SK-N-SH (cell line): ENCODE results near the gene FHIP2A. TPM values are rescaled to one million over a fixed set of nuclear protein-coding genes. Genes with fewer than 3 reads are reported as not detected.

Experiments used
- CTCF ChIA-PET: fragments of 300-600, 350-600 bp; formaldehyde crosslinking; extraction: SDS; loops from one replicate; lab custom pipeline; 2021; lab: Yijun Ruan, JAX
- POLR2A ChIA-PET: fragments of 350-600 bp; sonication (Branson Sonifier 250); formaldehyde crosslinking; extraction: SDS; loops from one replicate; lab custom pipeline; 2020; ENCODE audit warnings: antibody characterized with exemption, inconsistent platforms; lab: Yijun Ruan, JAX
- DNase-seq: peaks from one replicate; pipeline ENCODE4 v3.0.0; 2012
- H2AFZ ChIP-seq: fragments of 200-600 bp; sonication (generic); 2 replicates; pipeline ENCODE4 v1.8.1; 2016; ENCODE audit warnings: antibody characterized with exemption, mild to moderate bottlenecking, low read depth
- H3F3A ChIP-seq: fragments of 200-600 bp; sonication (generic); replicated peaks from 2 replicates; pipeline ENCODE3; 2016; ENCODE audit warnings: antibody characterized with exemption, mild to moderate bottlenecking; ENCODE audit not compliant: insufficient read depth
- H3K27ac ChIP-seq, 2 experiments: fragments of 200-500 bp in 1 of 2; fragments of 200-600 bp in 1 of 2; sonication (Bioruptor generic) in 1 of 2; sonication (generic), shearing (Covaris generic) in 1 of 2; 2 replicates each; pipeline versions ENCODE4 v1.5.1 to v1.6.1; 2014 to 2016; ENCODE audit warnings: low read depth in 2 of 2, inconsistent platforms in 1 of 2, low read length in 1 of 2, mild to moderate bottlenecking in 1 of 2, mixed read lengths in 1 of 2
- H3K27me3 ChIP-seq: fragments of 200-600 bp; sonication (generic), shearing (Covaris generic); 2 replicates; pipeline ENCODE4 v1.6.1; 2016; ENCODE audit warnings: mixed run types; ENCODE audit not compliant: insufficient read depth
- H3K36me3 ChIP-seq, 2 experiments: fragments of 200-500 bp in 1 of 2; fragments of 200-600 bp in 1 of 2; sonication (Bioruptor generic) in 1 of 2; sonication (generic) in 1 of 2; replicated peaks in 1 of 2; 2 replicates each; pipeline versions ENCODE3 to v1.5.1; 2014 to 2016; ENCODE audit warnings: low read length in 1 of 2, mild to moderate bottlenecking in 1 of 2; ENCODE audit not compliant: insufficient read depth in 2 of 2, control insufficient read depth in 1 of 2
- H3K4me1 ChIP-seq, 2 experiments: fragments of 200-500 bp in 1 of 2; fragments of 200-600 bp in 1 of 2; sonication (Bioruptor generic) in 1 of 2; sonication (generic), shearing (Covaris generic) in 1 of 2; 2 replicates each; pipeline versions ENCODE4 v1.5.1 to v1.6.1; 2014 to 2016; ENCODE audit warnings: low read depth in 1 of 2, low read length in 1 of 2, mixed run types in 1 of 2; ENCODE audit not compliant: insufficient read depth in 2 of 2, control insufficient read depth in 1 of 2
- H3K4me2 ChIP-seq: fragments of 200-600 bp; sonication (generic), shearing (Covaris generic); 2 replicates; pipeline ENCODE4 v1.6.1; 2017; ENCODE audit warnings: mixed run types
- H3K4me3 ChIP-seq, 2 experiments: fragments of 200-500 bp in 1 of 2; fragments of 200-600 bp in 1 of 2; sonication (Bioruptor generic) in 1 of 2; sonication (generic), shearing (Covaris generic) in 1 of 2; 2 replicates each; pipeline versions ENCODE4 v1.5.1 to v1.8.1; 2014 to 2016; ENCODE audit warnings: low read depth in 2 of 2, inconsistent platforms in 1 of 2, low read length in 1 of 2, mild to moderate bottlenecking in 1 of 2, mixed read lengths in 1 of 2, moderate library complexity in 1 of 2
- H3K79me2 ChIP-seq: fragments of 200-600 bp; sonication (generic); 2 replicates; pipeline ENCODE4 v1.8.1; 2017; ENCODE audit warnings: mild to moderate bottlenecking; ENCODE audit not compliant: insufficient read depth
- H3K9ac ChIP-seq: fragments of 200-600 bp; sonication (generic); 2 replicates; pipeline ENCODE4 v1.6.1; 2017; ENCODE audit warnings: mixed run types
- H3K9me2 ChIP-seq: fragments of 200-600 bp; sonication (generic); 2 replicates; pipeline ENCODE4 v1.6.1; 2017; ENCODE audit warnings: mixed run types
- H3K9me3 ChIP-seq: fragments of 200-600 bp; sonication (generic); 2 replicates; pipeline ENCODE4 v1.6.1; 2017; ENCODE audit warnings: mixed run types, mild to moderate bottlenecking, moderate library complexity
- H4K20me1 ChIP-seq: fragments of 200-600 bp; sonication (generic); 2 replicates; pipeline ENCODE4 v1.6.1; 2017; ENCODE audit warnings: mild to moderate bottlenecking, mixed run types; ENCODE audit not compliant: insufficient read depth
- CTCF ChIP-seq: fragments of 200-600 bp; sonication (generic); IDR thresholded peaks from 2 replicates; pipeline ENCODE4 v1.6.1; 2017; ENCODE audit warnings: antibody characterized with exemption, mild to moderate bottlenecking, moderate library complexity
- EP300 ChIP-seq, 2 experiments: IDR thresholded peaks; 2 replicates each; pipeline versions ENCODE4 v1.4.0 to v1.6.1; 2012; ENCODE audit warnings: borderline replicate concordance in 1 of 2, low read depth in 1 of 2, low read length in 1 of 2
- EZH2phosphoT487 ChIP-seq: fragments of 200-600 bp; sonication (generic); IDR thresholded peaks from 2 replicates; pipeline ENCODE4 v1.6.1; 2017; ENCODE audit warnings: low read depth, mixed run types, mild to moderate bottlenecking, antibody characterized with exemption, moderate library complexity, borderline replicate concordance
- FOXM1 ChIP-seq: IDR thresholded peaks from 2 replicates; pipeline ENCODE4 v1.4.0; 2012; ENCODE audit warnings: low read depth, mild to moderate bottlenecking
- IRF3 ChIP-seq: fragments of 150-350 bp; IDR thresholded peaks from 2 replicates; pipeline ENCODE4 v1.6.1; 2016; ENCODE audit warnings: mild to moderate bottlenecking, low read depth, low read length
- MEF2A ChIP-seq: IDR thresholded peaks from 2 replicates; pipeline ENCODE4 v1.4.0; 2012; ENCODE audit warnings: low read depth, borderline replicate concordance
- NRF1 ChIP-seq: IDR thresholded peaks from 2 replicates; pipeline ENCODE4 v1.6.1; 2012; ENCODE audit warnings: low read depth, mild to moderate bottlenecking, low read length
- POLR2AphosphoS5 ChIP-seq: IDR thresholded peaks from 2 replicates; pipeline ENCODE4 v1.6.1; 2012; ENCODE audit warnings: low read depth, low read length
- RCOR1 ChIP-seq: fragments of 150-350 bp; IDR thresholded peaks from 2 replicates; pipeline ENCODE4 v1.6.1; 2017; ENCODE audit warnings: antibody characterized with exemption, low read length
- RFX5 ChIP-seq: IDR thresholded peaks from 2 replicates; pipeline ENCODE4 v1.6.1; 2012; ENCODE audit warnings: mild to moderate bottlenecking, improper control_type of control experiment, low read length
- SMC3 ChIP-seq: IDR thresholded peaks from 2 replicates; pipeline ENCODE4 v1.6.1; 2012; ENCODE audit warnings: low read depth, low read length, improper control_type of control experiment
- TCF12 ChIP-seq: IDR thresholded peaks from 2 replicates; pipeline ENCODE4 v1.4.0; 2012
- TEAD4 ChIP-seq: IDR thresholded peaks from 2 replicates; pipeline ENCODE4 v1.4.0; 2012; ENCODE audit warnings: mild to moderate bottlenecking, borderline replicate concordance; ENCODE audit not compliant: insufficient read depth
- ZBTB33 ChIP-seq: IDR thresholded peaks from 2 replicates; pipeline ENCODE4 v1.4.0; 2012; ENCODE audit warnings: low read depth, borderline replicate concordance
- WGBS: methylation state at CpG from one replicate; pipeline ENCODE4 v1.1.6; 2017; ENCODE audit warnings: low lambda C conversion rate; 5-methylcytosine and 5-hydroxymethylcytosine counted together
- polyA plus RNA-seq, 3 experiments: library from polyadenylated mRNA; depleted of rRNA; stranded (reverse); fragments of >200 nt; gene quantifications; 2 replicates each; pipeline ENCODE4 v1.2.3, GENCODE V29; 2012
- TF ChIP-seq, protein P1 (sequence below): IDR thresholded peaks from 2 replicates; pipeline ENCODE4 v1.4.0; 2012; ENCODE audit warnings: low read depth
- TF ChIP-seq, protein P2 (sequence below): IDR thresholded peaks from 2 replicates; pipeline ENCODE4; 2012
- TF ChIP-seq, protein P3 (sequence below): IDR thresholded peaks from 2 replicates; pipeline ENCODE4 v1.4.0; 2012; ENCODE audit warnings: low read depth, borderline replicate concordance

Gene FHIP2A
- polyA plus RNA-seq, 1 of the 3 experiments (the other 2 are of a cell fraction): 6.1 TPM

- H2AFZ ChIP-seq: no peak overlapping the region
Observed at GRCh38 chr10:114782666-114783065, 38.9 kb upstream of the FHIP2A start.

GRCh38 chr10:114783686-114784085 lies 37.9 kb upstream of the FHIP2A start:
- Histone ChIP-seq H3K9me2 (no peaks in the 10 kb centered on the region), H2AFZ (no peak overlapping the region), H3K36me3 (no peaks in the 10 kb centered on the region), H3K4me1 (peaks cover 3 to 14% of the 10 kb centered on the region in 2 experiments; a peak in 3 of 4 replicates), H3K27me3 (no peaks in the 10 kb centered on the region), H3K27ac (no peak overlapping the region), H4K20me1 (no peaks in the 10 kb centered on the region), H3K4me2 (no peak overlapping the region), H3K9me3 (no peaks in the 10 kb centered on the region), H3K79me2 (no peaks in the 10 kb centered on the region), H3K4me3 (no peak overlapping the region), H3F3A (peaks cover 21% of the 10 kb centered on the region), H3K9ac (no peak overlapping the region)
- DNase-seq: no peak
- TF ChIP-seq, protein P1, sequence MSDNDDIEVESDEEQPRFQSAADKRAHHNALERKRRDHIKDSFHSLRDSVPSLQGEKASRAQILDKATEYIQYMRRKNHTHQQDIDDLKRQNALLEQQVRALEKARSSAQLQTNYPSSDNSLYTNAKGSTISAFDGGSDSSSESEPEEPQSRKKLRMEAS: no peak
- no peak for TF ChIP-seq IRF3
- TF ChIP-seq NRF1: no peak
- no peak for TF ChIP-seq TEAD4
- TF ChIP-seq EP300 (IDR thresholded peaks at IDR 0.05; ENCODE audit: borderline replicate concordance in 1 of 2, low read depth in 1 of 2, low read length in 1 of 2): no peak
- TF ChIP-seq, protein P2, sequence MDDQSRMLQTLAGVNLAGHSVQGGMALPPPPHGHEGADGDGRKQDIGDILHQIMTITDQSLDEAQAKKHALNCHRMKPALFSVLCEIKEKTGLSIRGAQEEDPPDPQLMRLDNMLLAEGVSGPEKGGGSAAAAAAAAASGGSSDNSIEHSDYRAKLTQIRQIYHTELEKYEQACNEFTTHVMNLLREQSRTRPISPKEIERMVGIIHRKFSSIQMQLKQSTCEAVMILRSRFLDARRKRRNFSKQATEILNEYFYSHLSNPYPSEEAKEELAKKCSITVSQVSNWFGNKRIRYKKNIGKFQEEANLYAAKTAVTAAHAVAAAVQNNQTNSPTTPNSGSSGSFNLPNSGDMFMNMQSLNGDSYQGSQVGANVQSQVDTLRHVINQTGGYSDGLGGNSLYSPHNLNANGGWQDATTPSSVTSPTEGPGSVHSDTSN: no peak
- TF ChIP-seq SMC3: no peak
- no peak for TF ChIP-seq FOXM1
- TF ChIP-seq, protein P3, sequence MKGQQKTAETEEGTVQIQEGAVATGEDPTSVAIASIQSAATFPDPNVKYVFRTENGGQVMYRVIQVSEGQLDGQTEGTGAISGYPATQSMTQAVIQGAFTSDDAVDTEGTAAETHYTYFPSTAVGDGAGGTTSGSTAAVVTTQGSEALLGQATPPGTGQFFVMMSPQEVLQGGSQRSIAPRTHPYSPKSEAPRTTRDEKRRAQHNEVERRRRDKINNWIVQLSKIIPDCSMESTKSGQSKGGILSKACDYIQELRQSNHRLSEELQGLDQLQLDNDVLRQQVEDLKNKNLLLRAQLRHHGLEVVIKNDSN: no peak
- no peak for TF ChIP-seq RCOR1
- TF ChIP-seq MEF2A: no peak
- no peak for TF ChIP-seq POLR2AphosphoS5
- TF ChIP-seq ZBTB33: no peak
- TF ChIP-seq EZH2phosphoT487: no peak
- TF ChIP-seq TCF12: no peak
- ChIA-PET POLR2A (no interaction called here), CTCF (interaction anchor here (0.8 to 5.3 kb wide), 6 partner anchors 80 to 503 kb away, joined by 3 to 132 read pairs (median 6); no protein-coding TSS in a partner anchor)
- 85% methylated on average over 7 of the region's 7 CpGs for WGBS

More at GRCh38 chr10:114782666-114783065, 38.9 kb upstream of the FHIP2A start:
- Histone ChIP-seq H3K4me2 (no peak overlapping the region), H4K20me1 (no peaks in the 10 kb centered on the region), H3K4me1 (peaks cover 3 to 15% of the 10 kb centered on the region in 2 experiments; a peak in 3 of 4 replicates), H3K9ac (no peak overlapping the region), H3K9me2 (no peaks in the 10 kb centered on the region), H3K4me3 (no peak overlapping the region), H3K27ac (no peak overlapping the region), H3K27me3 (no peaks in the 10 kb centered on the region), H3K36me3 (no peaks in the 10 kb centered on the region), H3F3A (peaks cover 21% of the 10 kb centered on the region), H3K9me3 (no peaks in the 10 kb centered on the region), H3K79me2 (no peaks in the 10 kb centered on the region)
- no peak for DNase-seq
- 91% methylated on average over 7 of the region's 7 CpGs for WGBS
- POLR2A ChIA-PET: no interaction called here
- CTCF ChIA-PET: interaction anchor here (0.7 to 5.3 kb wide), 3 partner anchors 79 to 479 kb away, joined by 3 to 132 read pairs (median 11); no protein-coding TSS in a partner anchor
- TF ChIP-seq EZH2phosphoT487 (no peak), CTCF (no peak), RCOR1 (no peak), RFX5 (no peak)
